HG02642 (cell line): ENCODE measurements around the gene SLC8B1.

Experiments
- ATAC-seq: cut with Tn5 transposase; IDR thresholded peaks from one replicate; pipeline ENCODE4 v1.9.1; 2021; ENCODE audit warnings: mild to moderate bottlenecking; ENCODE audit not compliant: unreplicated experiment, poor library complexity

Gene SLC8B1

GRCh38 chr12:113297621-113298471 is 37.1 kb downstream of the SLC8B1 start:
- ATAC-seq: no peak

DNA sequence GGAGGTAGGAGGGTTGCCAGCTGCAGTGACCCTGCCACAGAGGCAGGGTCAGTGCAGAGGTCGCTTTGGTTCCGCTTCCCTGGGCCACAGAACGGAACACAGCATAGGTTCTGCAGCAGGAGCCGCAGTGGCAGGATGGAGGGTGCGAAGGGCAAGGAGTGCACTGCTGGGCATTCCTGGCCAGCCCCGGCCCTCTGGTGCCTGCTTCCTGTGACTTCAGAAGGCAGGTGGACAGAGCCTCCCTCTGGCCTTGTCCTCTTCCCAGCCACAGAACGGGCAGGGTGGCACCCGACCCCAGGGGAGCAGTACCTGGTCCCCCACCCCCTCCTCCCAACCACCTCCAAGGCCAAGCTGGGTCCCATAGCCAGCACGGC is 37.7 kb downstream of the SLC8B1 start:
- no peak for ATAC-seq

DNA sequence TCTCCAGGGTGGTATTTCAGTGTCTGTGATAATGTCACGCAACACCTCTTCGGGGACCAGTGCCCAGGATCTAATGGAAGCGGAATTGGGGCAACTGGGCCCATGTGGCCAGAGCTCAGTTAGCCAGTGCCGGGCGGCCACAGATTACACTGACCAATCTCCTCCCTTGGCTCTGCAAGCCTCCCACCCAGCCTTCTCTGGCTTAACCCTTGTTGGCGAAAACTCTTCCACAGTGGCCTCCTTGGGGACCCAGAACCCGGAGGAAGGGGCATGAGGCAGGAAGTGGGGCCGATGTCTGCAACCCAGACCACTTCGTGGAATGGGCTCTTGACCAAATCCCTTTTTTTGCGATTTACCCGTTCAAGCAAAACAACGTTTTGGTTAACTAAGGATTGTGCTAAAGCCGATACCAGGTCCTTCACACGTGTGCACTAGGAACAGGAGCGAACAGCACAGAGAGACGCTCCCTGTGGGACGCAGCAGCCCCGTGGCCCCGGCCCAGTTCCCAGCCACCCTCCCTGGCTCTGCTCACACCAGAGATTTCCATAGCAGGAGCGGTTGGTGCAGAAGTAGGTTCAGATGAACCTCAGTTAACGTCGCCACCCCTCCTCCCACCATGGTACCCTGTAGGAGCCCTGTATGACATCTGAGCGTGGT is 38.2 kb downstream of the SLC8B1 start:
- ATAC-seq: no peak

- no peak for ATAC-seq
These were observed 38.9 kb downstream of the SLC8B1 start for GRCh38 chr12:113295886-113296556.

DNA sequence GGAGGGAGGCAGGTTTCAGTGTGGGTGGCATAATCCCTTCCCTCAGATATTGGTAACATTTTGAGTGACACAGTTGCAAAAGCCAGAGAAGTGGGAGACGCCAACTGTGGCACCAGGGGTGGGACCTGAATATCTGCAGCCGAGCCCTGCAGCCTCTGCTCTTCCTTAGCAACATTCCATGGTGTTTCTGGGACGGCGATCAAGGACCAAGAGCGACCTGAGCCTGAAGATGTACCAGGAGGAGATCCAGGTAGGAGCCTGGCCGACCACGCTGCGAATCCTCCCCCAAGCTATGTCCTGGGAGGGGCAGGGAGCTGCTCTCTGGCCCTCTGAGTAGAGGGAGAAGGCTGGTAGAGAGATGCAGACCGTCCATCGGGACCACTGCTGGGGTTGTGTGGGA is 41.8 kb downstream of the SLC8B1 start:
- ATAC-seq: no peak

DNA sequence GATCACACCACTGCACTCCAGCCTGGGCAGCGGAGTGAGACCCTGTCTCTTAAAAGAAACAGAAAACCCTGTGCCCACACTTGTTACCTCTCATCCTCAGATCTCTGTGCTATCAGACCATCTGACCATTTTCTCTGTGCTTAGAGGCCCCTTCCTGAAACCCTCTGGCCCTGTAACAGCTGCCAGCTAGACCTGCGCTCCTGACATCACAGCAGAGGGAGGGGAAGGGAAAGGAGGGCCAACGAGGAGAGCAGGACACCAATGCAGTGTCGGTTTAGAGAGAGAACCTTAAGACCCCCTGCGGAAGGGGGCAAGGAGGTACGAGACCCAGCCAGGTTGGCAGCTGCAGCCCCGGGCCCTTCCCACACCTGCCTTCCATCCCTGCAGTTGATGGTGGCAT is 42.4 kb downstream of the SLC8B1 start:
- ATAC-seq: no peak

DNA sequence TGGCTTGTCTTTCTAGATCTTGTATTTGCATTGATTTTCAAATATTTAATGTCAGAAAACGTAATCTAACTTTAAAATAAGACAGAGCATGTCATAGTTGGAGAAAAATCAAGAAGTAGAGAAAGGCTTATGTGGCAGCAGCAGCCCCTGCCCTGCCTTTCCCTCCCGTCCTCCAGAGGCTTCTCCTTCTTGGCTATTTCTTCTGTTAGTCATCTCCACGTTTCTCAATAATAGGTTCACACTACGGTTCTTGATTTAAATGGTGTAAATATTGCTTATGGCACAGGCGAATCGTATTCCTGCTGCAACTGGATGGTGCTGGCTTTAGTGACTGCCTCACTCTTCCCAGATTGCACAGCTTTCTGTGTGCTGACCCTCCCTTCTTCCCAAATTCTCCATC is 42.8 kb downstream of the SLC8B1 start:
- no peak for ATAC-seq

DNA sequence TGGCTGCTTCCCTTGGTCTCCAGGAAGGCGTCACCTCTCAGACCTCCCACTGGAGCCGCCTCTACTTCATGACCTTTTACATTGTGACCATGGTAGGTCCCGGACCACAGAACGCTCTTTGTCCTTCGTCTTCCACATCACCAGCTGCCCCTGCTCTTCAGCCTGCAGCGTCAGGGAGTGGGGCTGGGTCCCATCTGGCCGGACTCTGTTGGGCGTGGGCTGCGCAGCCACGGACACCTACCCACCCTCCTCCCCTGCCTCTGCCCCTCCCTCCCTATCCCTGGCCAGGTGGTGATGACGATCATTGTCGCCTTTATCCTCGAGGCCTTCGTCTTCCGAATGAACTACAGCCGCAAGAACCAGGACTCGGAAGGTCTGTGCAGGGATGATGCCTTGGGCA is 43.3 kb downstream of the SLC8B1 start:
- no peak for ATAC-seq

- no peak for ATAC-seq
These were observed 44.4 kb downstream of the SLC8B1 start for GRCh38 chr12:113290506-113290905.

GRCh38 chr12:113289361-113289760 is 45.5 kb downstream of the SLC8B1 start:
- no peak for ATAC-seq

- ATAC-seq: no peak
These were observed 47.0 kb downstream of the SLC8B1 start for GRCh38 chr12:113287899-113288282.

DNA sequence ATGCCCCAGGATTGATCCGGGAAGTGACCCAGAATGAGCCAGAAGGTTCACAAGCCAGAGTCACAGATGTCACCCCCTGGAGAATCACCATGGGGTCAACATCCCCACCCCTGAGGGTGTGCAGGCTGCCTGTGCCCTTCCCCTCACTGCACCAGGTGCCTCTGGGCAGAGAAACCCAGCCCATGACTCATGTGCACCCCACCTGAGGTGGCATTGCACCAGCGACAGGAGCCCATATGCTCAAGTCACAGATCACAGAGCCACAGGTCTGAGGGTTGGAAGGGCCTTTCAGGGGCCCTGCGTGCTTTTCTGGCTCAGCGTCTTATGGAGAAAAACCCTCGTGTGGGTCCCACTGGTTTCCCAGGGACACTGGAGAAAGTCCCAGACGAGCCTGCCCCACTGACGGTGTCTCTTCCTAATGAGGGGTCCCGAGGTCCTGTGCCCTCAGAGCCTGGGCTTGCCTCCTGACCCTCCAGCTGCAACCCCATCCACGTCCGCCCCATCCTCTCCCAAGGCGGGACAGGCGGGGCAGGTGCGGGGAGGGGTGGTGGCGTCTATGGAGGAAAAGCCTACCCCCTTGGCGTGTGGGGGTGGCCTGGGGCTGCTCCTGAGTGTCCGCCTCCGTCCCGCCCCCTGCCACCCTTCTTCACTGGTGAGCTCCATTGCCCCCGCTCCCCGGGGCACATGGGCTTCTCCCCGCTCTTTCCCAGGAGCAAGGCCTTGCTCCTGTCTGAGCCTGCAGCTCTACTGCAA is 47.6 kb downstream of the SLC8B1 start:
- ATAC-seq: no peak

GRCh38 chr12:113286712-113287111 is 48.2 kb downstream of the SLC8B1 start:
- no peak for ATAC-seq

DNA sequence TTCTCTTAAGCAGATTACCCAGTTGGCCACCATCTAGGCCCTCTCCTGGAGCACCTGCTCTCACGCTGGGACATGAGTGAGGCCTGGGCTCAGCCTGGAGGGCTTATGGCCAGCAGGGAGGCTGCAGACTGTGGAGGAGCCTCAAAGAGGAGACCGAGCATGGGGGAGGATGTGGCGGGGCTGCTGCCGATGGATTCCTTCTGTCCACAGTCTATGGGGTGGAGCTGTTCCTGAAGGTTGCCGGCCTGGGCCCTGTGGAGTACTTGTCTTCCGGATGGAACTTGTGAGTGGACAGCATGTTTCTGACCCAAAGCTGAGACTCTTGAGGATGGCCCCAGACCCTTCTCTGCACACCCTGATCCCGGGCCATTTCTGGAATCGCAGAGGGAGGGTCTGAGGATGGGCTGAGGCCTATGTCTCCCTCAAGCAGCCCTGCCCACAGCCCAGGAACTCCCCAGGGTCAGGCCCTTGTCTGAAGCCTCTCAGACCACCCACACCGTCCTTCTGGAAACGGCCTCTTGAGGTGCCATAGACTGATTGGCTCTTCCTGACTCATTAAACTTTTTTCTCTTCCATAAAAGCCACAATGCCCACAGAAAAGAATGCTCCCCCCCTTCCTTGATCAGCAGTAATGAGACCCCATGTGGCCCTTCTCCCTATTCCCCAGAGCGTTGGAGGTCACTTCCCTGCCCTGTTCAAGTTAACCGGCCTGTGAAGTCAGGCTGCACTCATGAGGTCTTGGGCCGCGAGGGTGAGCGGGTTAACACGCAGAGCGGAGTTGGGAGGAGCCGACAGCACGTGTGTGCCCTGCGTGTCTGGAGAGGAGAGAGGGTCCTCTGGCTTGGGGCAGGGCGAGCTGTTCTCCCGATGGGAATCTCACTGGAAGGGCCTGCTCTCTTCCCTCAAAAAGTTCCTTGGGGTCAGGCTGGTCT is 49.0 kb downstream of the SLC8B1 start:
- no peak for ATAC-seq

DNA sequence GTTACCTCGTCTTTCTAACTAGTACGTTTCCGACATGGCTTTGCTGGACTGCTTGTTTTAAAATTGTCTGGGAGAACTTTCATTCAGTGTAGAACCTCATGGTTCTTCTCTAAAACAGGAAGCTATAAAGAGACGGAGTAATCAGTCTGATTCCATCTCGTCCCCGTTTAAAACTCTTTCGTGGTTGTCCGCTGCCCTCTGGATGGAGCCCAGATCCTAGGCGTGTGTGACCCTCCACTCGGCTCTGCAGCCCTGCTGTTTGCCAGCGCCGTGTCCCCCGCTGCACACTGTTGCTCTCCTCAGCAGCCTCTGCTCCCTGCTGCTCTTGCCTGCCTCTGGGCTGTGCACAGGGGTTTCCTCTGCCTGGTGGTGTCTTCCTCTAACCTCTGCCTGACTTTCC is 50.2 kb downstream of the SLC8B1 start:
- no peak for ATAC-seq

DNA sequence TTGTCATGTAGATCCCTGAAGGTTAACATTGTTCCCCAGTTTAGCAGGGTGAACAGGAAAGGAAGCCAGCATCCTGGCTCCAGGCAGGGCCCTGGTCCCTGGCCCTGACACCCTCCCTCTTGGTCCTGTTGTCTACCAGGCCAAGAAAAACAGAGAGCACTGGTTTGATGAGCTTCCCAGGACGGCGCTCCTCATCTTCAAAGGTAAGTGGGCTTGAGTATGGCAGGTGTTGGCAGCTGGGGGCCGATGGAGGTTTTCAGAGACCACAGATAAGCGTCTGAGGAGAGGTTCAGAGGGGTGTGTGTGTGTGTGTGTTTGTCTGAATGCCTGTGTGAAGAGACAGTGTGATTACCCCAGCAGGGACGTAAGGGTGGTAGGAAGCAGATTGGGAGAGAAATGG is 56.3 kb downstream of the SLC8B1 start:
- ATAC-seq: no peak

DNA sequence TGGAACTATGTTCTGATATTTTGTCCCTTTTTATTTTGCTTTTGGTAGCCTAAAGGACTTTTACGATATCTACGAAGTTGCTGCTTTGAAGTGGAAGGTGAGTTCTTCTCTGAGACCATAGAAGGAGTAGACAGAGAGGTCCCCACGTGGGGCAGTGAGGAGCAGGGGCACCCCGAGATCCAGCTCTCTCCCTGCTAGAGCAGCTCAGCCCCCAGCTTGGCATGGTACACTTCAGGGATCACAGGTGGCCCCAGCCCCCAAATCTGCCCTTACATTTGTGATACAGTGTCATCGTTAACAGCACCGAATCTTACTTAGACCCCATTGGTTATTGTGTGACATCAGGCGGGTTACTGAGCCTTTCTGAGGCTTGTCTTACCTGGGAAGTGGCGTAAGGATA is 56.8 kb downstream of the SLC8B1 start:
- no peak for ATAC-seq

DNA sequence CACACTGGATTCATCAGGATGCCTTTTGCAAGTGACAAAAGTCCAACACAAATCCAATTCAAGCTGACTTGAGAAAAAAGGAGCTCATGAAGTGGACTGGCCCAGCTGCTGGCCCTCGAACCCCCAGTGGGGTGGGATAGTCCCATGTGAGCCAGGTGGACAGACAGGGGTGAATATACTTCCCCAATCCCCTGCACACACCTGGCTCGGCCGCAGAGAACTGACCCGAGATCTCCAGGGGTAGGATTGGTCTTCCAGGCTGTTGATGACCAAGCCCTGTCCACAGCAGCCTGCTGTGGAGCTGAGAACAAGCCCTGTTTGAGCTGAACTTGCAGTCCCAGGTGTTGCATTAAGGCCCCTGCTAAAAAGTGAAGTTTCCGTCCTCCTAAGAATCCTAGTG is 57.4 kb downstream of the SLC8B1 start:
- ATAC-seq: no peak

DNA sequence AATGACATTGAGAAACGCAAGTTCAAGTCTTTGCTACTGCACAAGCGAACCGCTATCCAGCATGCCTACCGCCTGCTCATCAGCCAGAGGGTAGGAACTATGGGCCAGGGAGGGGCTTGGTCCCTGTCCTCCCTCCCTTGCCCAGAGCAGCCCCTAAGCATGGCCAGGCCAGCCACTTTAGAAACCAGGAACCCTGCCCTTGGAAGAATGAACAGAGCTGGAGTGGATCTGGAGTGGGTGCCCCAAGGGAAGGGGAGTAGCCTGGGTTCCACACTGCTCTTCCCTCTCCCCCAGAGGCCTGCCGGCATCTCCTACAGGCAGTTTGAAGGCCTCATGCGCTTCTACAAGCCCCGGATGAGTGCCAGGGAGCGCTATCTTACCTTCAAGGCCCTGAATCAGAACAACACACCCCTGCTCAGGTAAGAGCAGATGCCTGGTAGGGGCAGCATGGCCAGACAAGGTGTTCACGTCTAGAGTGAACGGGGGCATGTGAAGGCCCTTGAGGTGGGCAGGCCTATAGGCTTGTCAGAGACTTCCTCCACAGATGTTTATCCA is 57.9 kb downstream of the SLC8B1 start:
- no peak for ATAC-seq
